ENCODE measurements around the gene CRYBG1.

Gene CRYBG1

GRCh38 chr6:106462923-106463557 lies 102.5 kb downstream of the CRYBG1 start:
- DNase-seq: no peak

- no peak for DNase-seq
Measured at GRCh38 chr6:106466211-106466610, 105.7 kb downstream of the CRYBG1 start.

- no peak for DNase-seq
Measured at GRCh38 chr6:106468935-106469334, 108.4 kb downstream of the CRYBG1 start.

- no peak for DNase-seq
Measured at GRCh38 chr6:106469882-106470281, 109.4 kb downstream of the CRYBG1 start.

GRCh38 chr6:106470316-106470715 lies 109.8 kb downstream of the CRYBG1 start:
- no peak for DNase-seq

- DNase-seq: no peak
Measured at GRCh38 chr6:106470811-106471210, 110.3 kb downstream of the CRYBG1 start.

GRCh38 chr6:106473812-106474211 lies 113.3 kb downstream of the CRYBG1 start:
- DNase-seq: no peak

- DNase-seq: no peak
Measured at GRCh38 chr6:106474466-106474865, 113.9 kb downstream of the CRYBG1 start.

GRCh38 chr6:106475284-106475683 lies 114.8 kb downstream of the CRYBG1 start:
- no peak for DNase-seq

GRCh38 chr6:106476331-106477105 lies 116.0 kb downstream of the CRYBG1 start:
- DNase-seq: no peak

GRCh38 chr6:106477146-106477545 lies 116.6 kb downstream of the CRYBG1 start:
- no peak for DNase-seq

- no peak for DNase-seq
Measured at GRCh38 chr6:106477790-106478189, 117.3 kb downstream of the CRYBG1 start.

- no peak for DNase-seq
Measured at GRCh38 chr6:106486236-106486635, 125.7 kb downstream of the CRYBG1 start.

- no peak for DNase-seq
Measured at GRCh38 chr6:106488494-106489370, 128.2 kb downstream of the CRYBG1 start.

GRCh38 chr6:106490030-106490429 lies 129.5 kb downstream of the CRYBG1 start:
- DNase-seq: no peak

GRCh38 chr6:106490436-106490835 lies 129.9 kb downstream of the CRYBG1 start:
- DNase-seq: no peak

GRCh38 chr6:106490974-106491373 lies 130.5 kb downstream of the CRYBG1 start:
- DNase-seq: no peak

- DNase-seq: no peak
Measured at GRCh38 chr6:106495014-106495413, 134.5 kb downstream of the CRYBG1 start.

- DNase-seq: no peak
Measured at GRCh38 chr6:106496823-106497222, 136.3 kb downstream of the CRYBG1 start.

- DNase-seq: no peak
Measured at GRCh38 chr6:106501960-106502371, 141.4 kb downstream of the CRYBG1 start.

GRCh38 chr6:106502559-106502958 lies 142.0 kb downstream of the CRYBG1 start:
- DNase-seq: no peak

- no peak for DNase-seq
Measured at GRCh38 chr6:106508277-106508676, 147.8 kb downstream of the CRYBG1 start.

GRCh38 chr6:106508834-106509233 lies 148.3 kb downstream of the CRYBG1 start:
- DNase-seq: no peak

All from activated CD4-positive, alpha-beta T cell treated with anti-CD3 and anti-CD28 coated beads, Interleukin-2, amount 50 U/mL, for 4 hours (primary cell).